Mucosa of rectum (tissue), 2 donors: ENCODE results near the gene KRT35.
"Not testable (repeated sequence)": the region's sequence is repeated elsewhere in the genome, so short reads cannot be mapped to it uniquely, and the experiment has no call there.

Source experiments
- H3K27ac ChIP-seq, 2 donors: one replicate each; pipeline ENCODE4 v1.7.0; 2013; ENCODE audit warnings: inconsistent platforms in 2 of 2, low read depth in 2 of 2, low read length in 2 of 2
- H3K27me3 ChIP-seq, 2 donors: one replicate each; pipeline ENCODE4 v1.7.0; 2013; ENCODE audit warnings: low read length in 2 of 2; ENCODE audit not compliant: control insufficient read depth in 2 of 2, insufficient read depth in 2 of 2
- H3K36me3 ChIP-seq, 2 donors: one replicate each; pipeline ENCODE4 v1.7.0; 2013; ENCODE audit warnings: low read length in 2 of 2; ENCODE audit not compliant: control insufficient read depth in 2 of 2, insufficient read depth in 2 of 2
- H3K4me1 ChIP-seq, 2 donors: one replicate each; pipeline ENCODE4 v1.7.0; 2013; ENCODE audit warnings: low read length in 2 of 2, mild to moderate bottlenecking in 1 of 2; ENCODE audit not compliant: control insufficient read depth in 2 of 2, insufficient read depth in 2 of 2
- H3K4me3 ChIP-seq, 2 donors: one replicate each; pipeline ENCODE4 v1.7.0; 2013; ENCODE audit warnings: low read length in 2 of 2
- H3K9ac ChIP-seq, 2 donors: one replicate each; pipeline ENCODE4 v1.7.0; 2013; ENCODE audit warnings: low read length in 2 of 2, low read depth in 1 of 2, mild to moderate bottlenecking in 1 of 2
- H3K9me3 ChIP-seq, 2 donors: one replicate each; pipeline ENCODE4 v1.7.0; 2013; ENCODE audit warnings: low read length in 2 of 2; ENCODE audit not compliant: control insufficient read depth in 2 of 2
- donor health status: healthy.
- donor health status: Normal muscosa, but diverticular disease.

Gene KRT35

GRCh38 chr17:41444186-41444585, 36.8 kb downstream of the KRT35 start:
- Histone ChIP-seq H3K4me3 (no peak overlapping the region), H3K27ac (no peak overlapping the region), H3K4me1 (no peaks in the 10 kb centered on the region), H3K9ac (no peak overlapping the region), H3K9me3 (no peaks in the 10 kb centered on the region), H3K27me3 (peaks cover 0 to 8% of the 10 kb centered on the region in 2 donors), H3K36me3 (no peaks in the 10 kb centered on the region)

GRCh38 chr17:41442739-41443138, 38.2 kb downstream of the KRT35 start:
- H3K27ac ChIP-seq, result no peak overlapping the region
- no peak overlapping the region for H3K9ac ChIP-seq
- H3K27me3 ChIP-seq, result peaks cover 0 to 7% of the 10 kb centered on the region in 2 donors
- H3K9me3 ChIP-seq, result no peaks in the 10 kb centered on the region
- H3K4me1 ChIP-seq, result no peaks in the 10 kb centered on the region
- H3K4me3 ChIP-seq, result no peak overlapping the region
- H3K36me3 ChIP-seq, result no peaks in the 10 kb centered on the region

- H3K9me3 ChIP-seq, result no peaks in the 10 kb centered on the region
- H3K27ac ChIP-seq, result no peak within 1 kb of the TSS
- H3K9ac ChIP-seq, result no peak within 1 kb of the TSS
- H3K4me1 ChIP-seq, result no peaks in the 10 kb centered on the region
- no peak within 1 kb of the TSS for H3K4me3 ChIP-seq
- peaks cover 0 to 7% of the 10 kb centered on the region in 2 donors for H3K27me3 ChIP-seq
- no peaks in the 10 kb centered on the region for H3K36me3 ChIP-seq
These were observed 40.4 kb downstream of the KRT35 start, which contains the start of gene KRT38 for GRCh38 chr17:41440531-41441033. KRT38 (minus strand) TSS chr17:41440983; CDS start chr17:41440921, 62 bp downstream.

GRCh38 chr17:41439375-41439774, 41.6 kb downstream of the KRT35 start:
- Histone ChIP-seq H3K9me3 (no peaks in the 10 kb centered on the region), H3K4me3 (no peak overlapping the region), H3K27me3 (peaks cover 0 to 4% of the 10 kb centered on the region in 2 donors), H3K4me1 (no peaks in the 10 kb centered on the region), H3K27ac (no peak overlapping the region), H3K36me3 (no peaks in the 10 kb centered on the region), H3K9ac (no peak overlapping the region)

GRCh38 chr17:41437769-41438168, 43.2 kb downstream of the KRT35 start:
- no peak overlapping the region for H3K9ac ChIP-seq
- no peak overlapping the region for H3K27ac ChIP-seq
- H3K36me3 ChIP-seq, result no peaks in the 10 kb centered on the region
- H3K4me3 ChIP-seq, result no peak overlapping the region
- H3K9me3 ChIP-seq, result no peaks in the 10 kb centered on the region
- no peaks in the 10 kb centered on the region for H3K27me3 ChIP-seq
- no peaks in the 10 kb centered on the region for H3K4me1 ChIP-seq

- Histone ChIP-seq H3K27me3 (no peaks in the 10 kb centered on the region), H3K27ac (no peak overlapping the region), H3K4me3 (no peak overlapping the region), H3K36me3 (no peaks in the 10 kb centered on the region), H3K4me1 (no peaks in the 10 kb centered on the region), H3K9me3 (no peaks in the 10 kb centered on the region), H3K9ac (no peak overlapping the region)
These were observed 43.7 kb downstream of the KRT35 start for GRCh38 chr17:41437254-41437653.

- no peak overlapping the region for H3K27ac ChIP-seq
- no peak overlapping the region for H3K9ac ChIP-seq
- no peaks in the 10 kb centered on the region for H3K27me3 ChIP-seq
- no peak overlapping the region for H3K4me3 ChIP-seq
- H3K4me1 ChIP-seq, result no peaks in the 10 kb centered on the region
- H3K36me3 ChIP-seq, result no peaks in the 10 kb centered on the region
- H3K9me3 ChIP-seq, result no peaks in the 10 kb centered on the region
These were observed 46.5 kb downstream of the KRT35 start for GRCh38 chr17:41434415-41434814.

- no peak overlapping the region for H3K9ac ChIP-seq
- H3K27me3 ChIP-seq, result no peaks in the 10 kb centered on the region
- H3K9me3 ChIP-seq, result no peaks in the 10 kb centered on the region
- H3K4me1 ChIP-seq, result no peaks in the 10 kb centered on the region
- no peaks in the 10 kb centered on the region for H3K36me3 ChIP-seq
- H3K4me3 ChIP-seq, result no peak overlapping the region
- H3K27ac ChIP-seq, result no peak overlapping the region
These were observed 46.9 kb downstream of the KRT35 start for GRCh38 chr17:41434005-41434404.

- no peaks in the 10 kb centered on the region for H3K4me1 ChIP-seq
- no peaks in the 10 kb centered on the region for H3K9me3 ChIP-seq
- H3K27me3 ChIP-seq, result no peaks in the 10 kb centered on the region
- no peak overlapping the region for H3K4me3 ChIP-seq
- H3K36me3 ChIP-seq, result no peaks in the 10 kb centered on the region
- H3K9ac ChIP-seq, result no peak overlapping the region
- H3K27ac ChIP-seq, result no peak overlapping the region
These were observed 47.4 kb downstream of the KRT35 start for GRCh38 chr17:41433586-41433985.

- not testable (repeated sequence) for H3K9ac ChIP-seq, H3K4me3 ChIP-seq, H3K36me3 ChIP-seq, H3K4me1 ChIP-seq, H3K27ac ChIP-seq, H3K9me3 ChIP-seq, H3K27me3 ChIP-seq
These were observed 50.6 kb downstream of the KRT35 start for GRCh38 chr17:41430376-41430775.

GRCh38 chr17:41429667-41430066, 51.3 kb downstream of the KRT35 start:
- Histone ChIP-seq H3K36me3 (no peaks in the 10 kb centered on the region), H3K27me3 (no peaks in the 10 kb centered on the region), H3K9me3 (no peaks in the 10 kb centered on the region), H3K9ac (no peak overlapping the region), H3K4me3 (no peak overlapping the region), H3K4me1 (no peaks in the 10 kb centered on the region), H3K27ac (no peak overlapping the region)
